Astrocyte of the spinal cord (primary cell): ENCODE results near the gene USP13.

Experiments used
- DNase-seq: peaks from one replicate; pipeline ENCODE4 v3.0.0; 2011; ENCODE audit warnings: low read depth, low spot score
- H3K4me3 ChIP-seq: 2 replicates; pipeline ENCODE4 v1.5.1; 2011; ENCODE audit warnings: low read depth, mild to moderate bottlenecking, low read length, moderate library complexity
- CTCF ChIP-seq: IDR thresholded peaks from 2 replicates; pipeline ENCODE4 v1.5.1; 2012; ENCODE audit warnings: low read depth, mild to moderate bottlenecking, low read length, inconsistent platforms
- in situ Hi-C: cut with HindIII; loops from 2 replicates; pipeline ENCODE4 v1.10.0; 2017; ENCODE audit warnings: low sequenced_read_pairs

USP13 gene

DNA sequence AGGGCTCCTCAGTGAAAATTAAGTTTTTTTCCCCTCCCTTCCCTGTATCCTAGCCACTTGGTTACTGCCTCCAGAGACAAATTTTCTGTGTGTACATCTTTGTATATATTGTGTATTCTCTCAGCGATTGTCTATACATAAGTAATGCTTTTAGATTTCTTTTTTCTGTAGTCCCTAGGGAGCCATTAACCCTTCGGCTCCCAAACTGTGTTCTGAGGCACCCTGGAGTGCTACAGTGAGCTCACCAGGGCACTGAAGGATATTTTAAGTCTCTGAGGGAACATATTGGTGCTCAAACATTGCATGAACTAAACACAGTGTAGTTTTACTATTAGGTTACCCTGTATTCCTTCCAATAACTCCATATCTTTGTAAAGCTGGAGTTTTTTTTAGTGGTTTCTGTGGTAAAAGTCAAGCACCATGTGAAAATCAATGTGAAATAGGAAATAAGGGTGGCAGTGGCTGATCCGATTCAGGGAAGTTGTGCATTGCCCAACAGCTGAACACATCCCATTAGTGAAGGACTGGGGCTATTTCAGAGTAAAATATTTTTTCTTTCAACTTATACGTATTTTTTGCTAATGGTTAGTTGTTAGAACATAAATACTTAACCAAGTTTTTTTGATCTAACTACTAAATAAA, 43.0 kb downstream of the USP13 start:
- in situ Hi-C loops: no loop called here
- TF ChIP-seq CTCF: no peak
- no peak for DNase-seq
- H3K4me3 ChIP-seq: no peak overlapping the region

- no peak for TF ChIP-seq CTCF
Observed at GRCh38 chr3:179697736-179698332, 45.0 kb downstream of the USP13 start.

GRCh38 chr3:179700716-179701115, 47.9 kb downstream of the USP13 start:
- no peak for TF ChIP-seq CTCF
- H3K4me3 ChIP-seq: no peak overlapping the region
- in situ Hi-C loops: no loop called here
- DNase-seq: no peak

More at GRCh38 chr3:179697736-179698332, 45.0 kb downstream of the USP13 start:
- no peak for DNase-seq
- no peak overlapping the region for H3K4me3 ChIP-seq
- in situ Hi-C loops: no loop called here

DNA sequence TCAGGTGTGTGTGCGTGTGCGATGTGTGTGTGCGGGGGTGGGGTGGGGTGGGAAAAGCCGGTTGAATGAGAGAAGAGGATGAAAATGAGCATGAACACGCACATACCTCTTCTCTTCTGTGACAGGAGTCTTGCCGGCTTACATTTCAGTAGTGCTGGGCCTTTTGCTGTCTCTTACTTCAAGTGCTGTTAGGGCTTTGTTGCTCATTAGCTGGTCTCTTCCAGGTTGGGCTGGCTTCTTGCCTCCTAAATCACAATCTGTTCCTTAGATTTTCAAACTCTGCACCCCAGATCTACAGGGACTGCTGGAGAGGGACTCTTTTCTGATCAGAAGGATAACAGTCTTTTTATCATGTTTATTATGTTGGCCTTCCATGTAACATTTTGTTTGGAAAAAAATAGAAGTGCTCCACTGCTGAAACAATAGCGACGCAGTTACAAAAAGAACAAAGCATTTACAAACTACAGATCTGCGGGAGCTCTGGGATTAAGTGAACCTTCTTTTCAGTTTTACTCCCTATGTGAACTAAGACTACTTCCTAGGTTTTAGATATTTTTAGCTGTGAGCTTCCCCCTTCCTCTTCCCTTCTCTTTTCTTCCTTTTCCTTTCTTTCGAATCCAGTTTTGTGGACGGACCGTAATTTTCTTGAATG, 48.5 kb downstream of the USP13 start:
- no peak overlapping the region for H3K4me3 ChIP-seq
- in situ Hi-C loops: no loop called here
- no peak for DNase-seq
- TF ChIP-seq CTCF: no peak

- no peak for TF ChIP-seq CTCF
- in situ Hi-C loops: no loop called here
- H3K4me3 ChIP-seq: no peak overlapping the region
Observed at GRCh38 chr3:179702271-179702947, 49.6 kb downstream of the USP13 start.

DNA sequence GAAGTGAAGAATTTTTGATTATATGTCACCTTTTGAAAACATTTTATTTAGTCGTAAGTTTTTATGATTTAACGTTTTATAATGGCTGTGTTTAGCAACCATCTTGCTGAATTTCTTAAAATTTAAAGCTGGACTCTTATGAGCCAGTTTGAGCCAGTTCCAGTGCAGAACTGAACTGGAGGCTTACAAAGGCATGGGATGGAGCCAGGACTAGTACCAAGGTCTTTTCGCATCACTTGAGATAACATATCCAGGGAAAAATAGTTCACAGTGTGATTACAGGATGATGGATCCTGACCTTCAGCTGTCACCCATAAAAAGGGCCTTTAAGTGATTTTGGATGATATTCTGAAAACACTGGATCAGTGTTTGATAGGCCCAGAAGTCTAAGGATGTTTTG, 51.0 kb downstream of the USP13 start:
- no peak overlapping the region for H3K4me3 ChIP-seq
- in situ Hi-C loops: no loop called here
- no peak for TF ChIP-seq CTCF
- DNase-seq: no peak

More at GRCh38 chr3:179702271-179702947, 49.6 kb downstream of the USP13 start:
- no peak for DNase-seq
